Measurements from ENCODE around the gene GDNF. TPM values are rescaled to one million over a fixed set of nuclear protein-coding genes. Genes with fewer than 3 reads are reported as not detected.
"Not testable (repeated sequence)": the region's sequence is repeated elsewhere in the genome, so short reads cannot be mapped to it uniquely, and the experiment has no call there.

GDNF gene
- polyA plus RNA-seq, 1 experiment = 1.3 TPM

GRCh38 chr5:37803487-37803886 is 36.4 kb downstream of the GDNF start:
- Histone ChIP-seq H3K27me3 (ENCODE audit: control insufficient read depth, insufficient read depth, low read length) (no peaks in the 10 kb centered on the region), H3K36me3 (ENCODE audit: control insufficient read depth, insufficient read depth, low read length) (no peaks in the 10 kb centered on the region), H3K4me3 (ENCODE audit: low read depth, low read length) (no peak overlapping the region)
- CTCF ChIA-PET = no interaction called here
- POLR2A ChIA-PET = no interaction called here
- DNase-seq (ENCODE audit: low read depth) = no peak
- no peak for TF ChIP-seq CTCF (IDR thresholded peaks at IDR 0.05; ENCODE audit: insufficient read depth, low read depth, low read length)

- POLR2A ChIA-PET = no interaction called here
- TF ChIP-seq CTCF (IDR thresholded peaks at IDR 0.05; ENCODE audit: insufficient read depth, low read depth, low read length) = no peak
- CTCF ChIA-PET = interaction anchor here (1.6 kb wide), 1 partner anchor 9 kb away, joined by 5 read pairs; no protein-coding TSS in a partner anchor
These were observed 38.3 kb downstream of the GDNF start for GRCh38 chr5:37801521-37801920.

GRCh38 chr5:37799865-37800421 is 39.9 kb downstream of the GDNF start:
- TF ChIP-seq CTCF (IDR thresholded peaks at IDR 0.05; ENCODE audit: insufficient read depth, low read depth, low read length) = no peak
- Histone ChIP-seq H3K27me3 (ENCODE audit: control insufficient read depth, insufficient read depth, low read length) (no peaks in the 10 kb centered on the region), H3K36me3 (ENCODE audit: control insufficient read depth, insufficient read depth, low read length) (no peaks in the 10 kb centered on the region), H3K4me3 (ENCODE audit: low read depth, low read length) (no peak overlapping the region)
- DNase-seq (ENCODE audit: low read depth) = no peak
- CTCF ChIA-PET = interaction anchor here (0.7 to 2.0 kb wide), 3 partner anchors 9 to 11 kb away, joined by 3 to 5 read pairs (median 4); no protein-coding TSS in a partner anchor
- POLR2A ChIA-PET = no interaction called here

More at GRCh38 chr5:37801521-37801920, 38.3 kb downstream of the GDNF start:
- Histone ChIP-seq H3K4me3 (ENCODE audit: low read depth, low read length) (no peak overlapping the region), H3K27me3 (ENCODE audit: control insufficient read depth, insufficient read depth, low read length) (no peaks in the 10 kb centered on the region), H3K36me3 (ENCODE audit: control insufficient read depth, insufficient read depth, low read length) (no peaks in the 10 kb centered on the region)
- DNase-seq (ENCODE audit: low read depth) = no peak

GRCh38 chr5:37796435-37796834 is 43.4 kb downstream of the GDNF start:
- CTCF ChIA-PET = interaction anchor here (1.2 kb wide), 1 partner anchor 397 kb away, joined by 3 read pairs; no protein-coding TSS in a partner anchor
- H3K27me3 ChIP-seq (ENCODE audit: control insufficient read depth, insufficient read depth, low read length); DNase-seq (ENCODE audit: low read depth); H3K4me3 ChIP-seq (ENCODE audit: low read depth, low read length); H3K36me3 ChIP-seq (ENCODE audit: control insufficient read depth, insufficient read depth, low read length); POLR2A ChIA-PET: not testable (repeated sequence)

- H3K4me3 ChIP-seq (ENCODE audit: low read depth, low read length); DNase-seq (ENCODE audit: low read depth); POLR2A ChIA-PET; H3K27me3 ChIP-seq (ENCODE audit: control insufficient read depth, insufficient read depth, low read length); H3K36me3 ChIP-seq (ENCODE audit: control insufficient read depth, insufficient read depth, low read length); CTCF ChIA-PET: not testable (repeated sequence)
These were observed 44.5 kb downstream of the GDNF start for GRCh38 chr5:37795292-37795691.

- TF ChIP-seq CTCF (IDR thresholded peaks at IDR 0.05; ENCODE audit: insufficient read depth, low read depth, low read length) = 0 out of 2 replicates have a peak, but pooled peaks have one; percentile 11
- peak; percentile 49 for DNase-seq (ENCODE audit: low read depth)
- no peak overlapping the region for H3K4me3 ChIP-seq (ENCODE audit: low read depth, low read length)
- ChIA-PET CTCF (interaction anchor here (1.1 to 1.2 kb wide), 2 partner anchors 14 to 72 kb away, joined by 3 read pairs; no protein-coding TSS in a partner anchor), POLR2A (no interaction called here)
- no peaks in the 10 kb centered on the region for H3K36me3 ChIP-seq (ENCODE audit: control insufficient read depth, insufficient read depth, low read length)
- H3K27me3 ChIP-seq (ENCODE audit: control insufficient read depth, insufficient read depth, low read length) = no peaks in the 10 kb centered on the region
These were observed 46.7 kb downstream of the GDNF start for GRCh38 chr5:37792975-37793631.
